IMR-90 (cell line): ENCODE measurements around the gene HOXD13.

ENCODE experiments used
- BHLHE40 ChIP-seq: fragments of 150-350 bp; IDR thresholded peaks from 2 replicates; pipeline ENCODE4 v1.6.1; 2016; ENCODE audit warnings: mild to moderate bottlenecking, low read depth, low read length
- CEBPB ChIP-seq: IDR thresholded peaks from 2 replicates; pipeline ENCODE4 v1.6.1; 2012; ENCODE audit warnings: low read depth, low read length, improper control_type of control experiment
- MXI1 ChIP-seq: IDR thresholded peaks from 2 replicates; pipeline ENCODE4 v1.6.1; 2012; ENCODE audit warnings: low read depth, mild to moderate bottlenecking, low read length, moderate library complexity, borderline replicate concordance
- POLR2A ChIP-seq: IDR thresholded peaks from 2 replicates; pipeline ENCODE4 v1.6.1; 2012; ENCODE audit warnings: mild to moderate bottlenecking, low read depth, low read length
- RCOR1 ChIP-seq: IDR thresholded peaks from 2 replicates; pipeline ENCODE4 v1.6.1; 2012; ENCODE audit warnings: mild to moderate bottlenecking, low read length, improper control_type of control experiment; ENCODE audit not compliant: insufficient replicate concordance
- RFX5 ChIP-seq: IDR thresholded peaks from 2 replicates; pipeline ENCODE4 v1.8.0; 2012; ENCODE audit warnings: low read depth, mild to moderate bottlenecking, low read length, moderate library complexity
- SMC3 ChIP-seq: fragments of 150-350 bp; IDR thresholded peaks from 2 replicates; pipeline ENCODE4 v1.6.1; 2016; ENCODE audit warnings: low read depth, mild to moderate bottlenecking, antibody characterized with exemption, low read length, moderate library complexity
- TF ChIP-seq, protein P1 (sequence below): conservative IDR thresholded peaks from 2 replicates; pipeline ENCODE4 v1.5.1; 2012; ENCODE audit warnings: mild to moderate bottlenecking, low read depth, low read length, improper control_type of control experiment
- TF ChIP-seq, protein P2 (sequence below): fragments of 150-350 bp; IDR thresholded peaks from 2 replicates; pipeline ENCODE4 v1.6.1; 2016; ENCODE audit warnings: low read depth, mild to moderate bottlenecking, low read length, moderate library complexity, borderline replicate concordance
- TF ChIP-seq, protein P3 (sequence below): fragments of 150-350 bp; IDR thresholded peaks from 2 replicates; pipeline ENCODE4 v1.6.1; 2017; ENCODE audit warnings: mild to moderate bottlenecking, antibody characterized with exemption, low read length, low read depth

DNA sequence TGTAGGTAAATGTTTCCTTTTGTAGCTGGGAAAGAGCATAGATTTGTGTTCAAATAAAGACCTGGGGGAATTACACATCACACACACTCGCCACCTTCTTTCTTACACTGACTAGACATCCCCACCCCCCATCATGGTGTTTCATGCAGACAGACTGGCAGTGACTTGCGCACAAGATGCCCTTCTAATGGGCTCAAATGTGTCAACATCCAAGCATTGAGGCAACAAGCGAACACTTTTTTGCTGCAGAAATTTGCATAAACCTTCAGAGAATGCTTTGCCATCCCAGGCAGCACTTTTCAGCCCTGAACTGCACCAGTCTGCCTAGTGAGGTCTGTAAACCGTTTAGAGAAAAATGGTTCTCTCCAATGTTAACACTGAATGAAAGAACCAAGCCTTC lies 41.5 kb downstream of the HOXD13 start:
- TF ChIP-seq POLR2A: no peak
- TF ChIP-seq, protein P1, sequence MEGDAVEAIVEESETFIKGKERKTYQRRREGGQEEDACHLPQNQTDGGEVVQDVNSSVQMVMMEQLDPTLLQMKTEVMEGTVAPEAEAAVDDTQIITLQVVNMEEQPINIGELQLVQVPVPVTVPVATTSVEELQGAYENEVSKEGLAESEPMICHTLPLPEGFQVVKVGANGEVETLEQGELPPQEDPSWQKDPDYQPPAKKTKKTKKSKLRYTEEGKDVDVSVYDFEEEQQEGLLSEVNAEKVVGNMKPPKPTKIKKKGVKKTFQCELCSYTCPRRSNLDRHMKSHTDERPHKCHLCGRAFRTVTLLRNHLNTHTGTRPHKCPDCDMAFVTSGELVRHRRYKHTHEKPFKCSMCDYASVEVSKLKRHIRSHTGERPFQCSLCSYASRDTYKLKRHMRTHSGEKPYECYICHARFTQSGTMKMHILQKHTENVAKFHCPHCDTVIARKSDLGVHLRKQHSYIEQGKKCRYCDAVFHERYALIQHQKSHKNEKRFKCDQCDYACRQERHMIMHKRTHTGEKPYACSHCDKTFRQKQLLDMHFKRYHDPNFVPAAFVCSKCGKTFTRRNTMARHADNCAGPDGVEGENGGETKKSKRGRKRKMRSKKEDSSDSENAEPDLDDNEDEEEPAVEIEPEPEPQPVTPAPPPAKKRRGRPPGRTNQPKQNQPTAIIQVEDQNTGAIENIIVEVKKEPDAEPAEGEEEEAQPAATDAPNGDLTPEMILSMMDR: no peak
- no peak for TF ChIP-seq CEBPB
- no peak for TF ChIP-seq MXI1
- TF ChIP-seq BHLHE40: no peak
- no peak for TF ChIP-seq RFX5
- no peak for TF ChIP-seq SMC3
- TF ChIP-seq, protein P2, sequence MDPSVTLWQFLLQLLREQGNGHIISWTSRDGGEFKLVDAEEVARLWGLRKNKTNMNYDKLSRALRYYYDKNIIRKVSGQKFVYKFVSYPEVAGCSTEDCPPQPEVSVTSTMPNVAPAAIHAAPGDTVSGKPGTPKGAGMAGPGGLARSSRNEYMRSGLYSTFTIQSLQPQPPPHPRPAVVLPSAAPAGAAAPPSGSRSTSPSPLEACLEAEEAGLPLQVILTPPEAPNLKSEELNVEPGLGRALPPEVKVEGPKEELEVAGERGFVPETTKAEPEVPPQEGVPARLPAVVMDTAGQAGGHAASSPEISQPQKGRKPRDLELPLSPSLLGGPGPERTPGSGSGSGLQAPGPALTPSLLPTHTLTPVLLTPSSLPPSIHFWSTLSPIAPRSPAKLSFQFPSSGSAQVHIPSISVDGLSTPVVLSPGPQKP: no peak
- TF ChIP-seq, protein P3, sequence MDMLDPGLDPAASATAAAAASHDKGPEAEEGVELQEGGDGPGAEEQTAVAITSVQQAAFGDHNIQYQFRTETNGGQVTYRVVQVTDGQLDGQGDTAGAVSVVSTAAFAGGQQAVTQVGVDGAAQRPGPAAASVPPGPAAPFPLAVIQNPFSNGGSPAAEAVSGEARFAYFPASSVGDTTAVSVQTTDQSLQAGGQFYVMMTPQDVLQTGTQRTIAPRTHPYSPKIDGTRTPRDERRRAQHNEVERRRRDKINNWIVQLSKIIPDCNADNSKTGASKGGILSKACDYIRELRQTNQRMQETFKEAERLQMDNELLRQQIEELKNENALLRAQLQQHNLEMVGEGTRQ: no peak
- no peak for TF ChIP-seq RCOR1
